ENCODE data around the gene YIPF1.

DNA sequence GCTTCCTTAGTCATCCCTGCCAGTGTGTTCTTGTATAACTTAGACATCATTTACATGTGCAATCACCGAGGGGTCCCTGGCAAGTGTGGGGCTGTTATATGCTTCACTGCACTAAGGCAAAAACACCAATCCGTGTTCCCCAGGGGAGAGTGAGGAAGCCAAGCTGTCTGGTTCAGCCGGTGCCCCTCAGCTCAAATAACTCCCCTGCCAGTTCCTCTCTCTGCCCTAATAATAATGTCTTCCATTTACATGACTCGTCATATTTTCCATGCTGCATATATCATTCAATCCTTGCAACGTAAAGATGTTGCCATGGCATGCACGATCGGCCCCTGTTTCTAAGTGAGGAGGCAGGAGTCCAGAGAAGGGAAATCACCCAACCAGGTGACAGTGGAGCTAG, 27.1 kb downstream of the YIPF1 start:
- TF ChIP-seq POLR2A (IDR thresholded peaks at IDR 0.05) (no peak), POLR2AphosphoS5 (IDR thresholded peaks at IDR 0.05) (no peak)
- TF ChIP-seq, protein P1, sequence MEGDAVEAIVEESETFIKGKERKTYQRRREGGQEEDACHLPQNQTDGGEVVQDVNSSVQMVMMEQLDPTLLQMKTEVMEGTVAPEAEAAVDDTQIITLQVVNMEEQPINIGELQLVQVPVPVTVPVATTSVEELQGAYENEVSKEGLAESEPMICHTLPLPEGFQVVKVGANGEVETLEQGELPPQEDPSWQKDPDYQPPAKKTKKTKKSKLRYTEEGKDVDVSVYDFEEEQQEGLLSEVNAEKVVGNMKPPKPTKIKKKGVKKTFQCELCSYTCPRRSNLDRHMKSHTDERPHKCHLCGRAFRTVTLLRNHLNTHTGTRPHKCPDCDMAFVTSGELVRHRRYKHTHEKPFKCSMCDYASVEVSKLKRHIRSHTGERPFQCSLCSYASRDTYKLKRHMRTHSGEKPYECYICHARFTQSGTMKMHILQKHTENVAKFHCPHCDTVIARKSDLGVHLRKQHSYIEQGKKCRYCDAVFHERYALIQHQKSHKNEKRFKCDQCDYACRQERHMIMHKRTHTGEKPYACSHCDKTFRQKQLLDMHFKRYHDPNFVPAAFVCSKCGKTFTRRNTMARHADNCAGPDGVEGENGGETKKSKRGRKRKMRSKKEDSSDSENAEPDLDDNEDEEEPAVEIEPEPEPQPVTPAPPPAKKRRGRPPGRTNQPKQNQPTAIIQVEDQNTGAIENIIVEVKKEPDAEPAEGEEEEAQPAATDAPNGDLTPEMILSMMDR (IDR thresholded peaks at IDR 0.05), result no peak

Measured in suprapubic skin (tissue), 4 donors.